AG08395 (cell line): ENCODE data around the gene CLEC2A.
"Not testable (repeated sequence)": the region's sequence is repeated elsewhere in the genome, so short reads cannot be mapped to it uniquely, and the experiment has no call there.

Source experiments
- DNase-seq: peaks from one replicate; pipeline ENCODE4 v3.0.0; 2012; ENCODE audit warnings: mixed read lengths, low spot score

CLEC2A gene

GRCh38 chr12:9881246-9881645 lies 50.9 kb downstream of the CLEC2A start, which contains the start of gene KLRF2:
TSS of gene KLRF2 (plus strand) at chr12:9881489. CDS start at chr12:9881596, 107 bp downstream.
- DNase-seq = no peak

- no peak for DNase-seq
These were observed 51.6 kb downstream of the CLEC2A start for GRCh38 chr12:9880532-9881078.

GRCh38 chr12:9876120-9876519 lies 56.0 kb downstream of the CLEC2A start:
- not testable (repeated sequence) for DNase-seq

- no peak for DNase-seq
These were observed 59.4 kb downstream of the CLEC2A start for GRCh38 chr12:9872742-9873141.

- DNase-seq = no peak
These were observed 60.0 kb downstream of the CLEC2A start for GRCh38 chr12:9872162-9872561.

GRCh38 chr12:9870286-9870866 lies 61.8 kb downstream of the CLEC2A start:
- DNase-seq = no peak

- peak; percentile 65 for DNase-seq
These were observed 62.6 kb downstream of the CLEC2A start, which contains the start of gene CLEC2B for GRCh38 chr12:9869307-9870161. TSS of gene CLEC2B (minus strand) at chr12:9869354.

- DNase-seq = no peak
These were observed 63.2 kb downstream of the CLEC2A start for GRCh38 chr12:9868951-9869306.

- no peak for DNase-seq
These were observed 63.8 kb downstream of the CLEC2A start for GRCh38 chr12:9868311-9868801.

- DNase-seq = no peak
These were observed 64.6 kb downstream of the CLEC2A start for GRCh38 chr12:9867531-9867930.

GRCh38 chr12:9866860-9867269 lies 65.3 kb downstream of the CLEC2A start:
- no peak for DNase-seq

- no peak for DNase-seq
These were observed 67.1 kb downstream of the CLEC2A start for GRCh38 chr12:9864913-9865675.
